ENCODE results near the gene SP7. TPM values are rescaled to one million over a fixed set of nuclear protein-coding genes. Genes with fewer than 3 reads are reported as not detected.

SP7 gene
- total and polyA plus RNA-seq, 2 experiments from 2014 or later: 0.17 TPM; not detected in 1

DNA sequence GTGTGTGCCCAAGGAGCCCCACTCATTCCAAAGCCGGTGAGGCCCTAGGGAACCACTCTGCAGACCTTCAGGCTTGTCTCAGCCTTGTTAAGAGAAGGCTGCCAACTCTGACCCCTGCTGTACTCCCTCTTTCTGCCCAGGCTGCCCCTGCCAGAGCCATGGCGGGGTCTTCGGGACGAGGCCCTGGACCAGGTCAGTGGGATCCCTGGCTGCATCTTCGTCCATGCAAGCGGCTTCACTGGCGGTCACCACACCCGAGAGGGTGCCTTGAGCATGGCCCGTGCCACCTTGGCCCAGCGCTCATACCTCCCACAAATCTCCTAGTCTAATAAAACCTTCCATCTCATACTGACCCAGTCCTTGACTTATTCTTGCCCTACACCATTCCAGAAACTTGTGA lies 29.3 kb downstream of the SP7 start:
- Histone ChIP-seq H3K27ac (ENCODE audit: low read depth) (no peak overlapping the region), H2AFZ (no peak overlapping the region), H3K4me3 (no peak overlapping the region), H3K79me2 (replicated peaks; ENCODE audit: insufficient read depth) (no peaks in the 10 kb centered on the region; the same call in 1 of the 2 replicates), H3F3A (replicated peaks; ENCODE audit: low read depth) (0 out of 2 replicates have a peak, but pooled peaks cover 3% of the 10 kb centered on the region), H3K36me3 (ENCODE audit: insufficient read depth) (peaks cover 15% of the 10 kb centered on the region), H3K4me1 (ENCODE audit: insufficient read depth) (no peaks in the 10 kb centered on the region), H3K4me2 (no peak overlapping the region), H3K27me3 (ENCODE audit: insufficient read depth) (no peaks in the 10 kb centered on the region), H4K20me1 (replicated peaks; ENCODE audit: insufficient read depth) (no peaks in the 10 kb centered on the region; the same call in none of the 2 replicates), H3K9me2 (ENCODE audit: insufficient read depth) (no peaks in the 10 kb centered on the region)
- no peaks in the 10 kb centered on the region for H3K4me1 Mint-ChIP-seq
- H3K9me3 Mint-ChIP-seq: no peaks in the 10 kb centered on the region; the same call in 2 of the 3 replicates
- H3K4me3 Mint-ChIP-seq: no peak overlapping the region
- H3K36me3 Mint-ChIP-seq (ENCODE audit: low read depth): peaks cover 57% of the 10 kb centered on the region
- DNase-seq (ENCODE audit: low spot score) (no peak), ATAC-seq (no peak)
- H3K27me3 Mint-ChIP-seq (ENCODE audit: insufficient read depth, low read depth, poor library complexity): peaks cover under 1% of the 10 kb centered on the region
- TF ChIP-seq, protein P1, sequence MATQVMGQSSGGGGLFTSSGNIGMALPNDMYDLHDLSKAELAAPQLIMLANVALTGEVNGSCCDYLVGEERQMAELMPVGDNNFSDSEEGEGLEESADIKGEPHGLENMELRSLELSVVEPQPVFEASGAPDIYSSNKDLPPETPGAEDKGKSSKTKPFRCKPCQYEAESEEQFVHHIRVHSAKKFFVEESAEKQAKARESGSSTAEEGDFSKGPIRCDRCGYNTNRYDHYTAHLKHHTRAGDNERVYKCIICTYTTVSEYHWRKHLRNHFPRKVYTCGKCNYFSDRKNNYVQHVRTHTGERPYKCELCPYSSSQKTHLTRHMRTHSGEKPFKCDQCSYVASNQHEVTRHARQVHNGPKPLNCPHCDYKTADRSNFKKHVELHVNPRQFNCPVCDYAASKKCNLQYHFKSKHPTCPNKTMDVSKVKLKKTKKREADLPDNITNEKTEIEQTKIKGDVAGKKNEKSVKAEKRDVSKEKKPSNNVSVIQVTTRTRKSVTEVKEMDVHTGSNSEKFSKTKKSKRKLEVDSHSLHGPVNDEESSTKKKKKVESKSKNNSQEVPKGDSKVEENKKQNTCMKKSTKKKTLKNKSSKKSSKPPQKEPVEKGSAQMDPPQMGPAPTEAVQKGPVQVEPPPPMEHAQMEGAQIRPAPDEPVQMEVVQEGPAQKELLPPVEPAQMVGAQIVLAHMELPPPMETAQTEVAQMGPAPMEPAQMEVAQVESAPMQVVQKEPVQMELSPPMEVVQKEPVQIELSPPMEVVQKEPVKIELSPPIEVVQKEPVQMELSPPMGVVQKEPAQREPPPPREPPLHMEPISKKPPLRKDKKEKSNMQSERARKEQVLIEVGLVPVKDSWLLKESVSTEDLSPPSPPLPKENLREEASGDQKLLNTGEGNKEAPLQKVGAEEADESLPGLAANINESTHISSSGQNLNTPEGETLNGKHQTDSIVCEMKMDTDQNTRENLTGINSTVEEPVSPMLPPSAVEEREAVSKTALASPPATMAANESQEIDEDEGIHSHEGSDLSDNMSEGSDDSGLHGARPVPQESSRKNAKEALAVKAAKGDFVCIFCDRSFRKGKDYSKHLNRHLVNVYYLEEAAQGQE (IDR thresholded peaks at IDR 0.05; ENCODE audit: unreplicated experiment): no peak
- TF ChIP-seq EZH2phosphoT487 (IDR thresholded peaks at IDR 0.05; ENCODE audit: unreplicated experiment) (no peak), NANOG (IDR thresholded peaks at IDR 0.05; ENCODE audit: borderline replicate concordance) (no peak), STAT1 (IDR thresholded peaks at IDR 0.05; ENCODE audit: unreplicated experiment) (no peak), POLR2AphosphoS5 (IDR thresholded peaks at IDR 0.05; ENCODE audit: low read depth) (no peak), CREB1 (CRISPR knock-in tag; IDR thresholded peaks at IDR 0.05; ENCODE audit: low read depth) (no peak), JUNB (IDR thresholded peaks at IDR 0.05; ENCODE audit: unreplicated experiment) (no peak), ZNF331 (CRISPR knock-in tag; IDR thresholded peaks at IDR 0.05; ENCODE audit: low read depth) (no peak), ZNF114 (CRISPR knock-in tag; IDR thresholded peaks at IDR 0.05) (no peak), EZH2 (IDR thresholded peaks at IDR 0.05; ENCODE audit: low read depth, unreplicated experiment) (no peak)
- TF ChIP-seq, protein P2, sequence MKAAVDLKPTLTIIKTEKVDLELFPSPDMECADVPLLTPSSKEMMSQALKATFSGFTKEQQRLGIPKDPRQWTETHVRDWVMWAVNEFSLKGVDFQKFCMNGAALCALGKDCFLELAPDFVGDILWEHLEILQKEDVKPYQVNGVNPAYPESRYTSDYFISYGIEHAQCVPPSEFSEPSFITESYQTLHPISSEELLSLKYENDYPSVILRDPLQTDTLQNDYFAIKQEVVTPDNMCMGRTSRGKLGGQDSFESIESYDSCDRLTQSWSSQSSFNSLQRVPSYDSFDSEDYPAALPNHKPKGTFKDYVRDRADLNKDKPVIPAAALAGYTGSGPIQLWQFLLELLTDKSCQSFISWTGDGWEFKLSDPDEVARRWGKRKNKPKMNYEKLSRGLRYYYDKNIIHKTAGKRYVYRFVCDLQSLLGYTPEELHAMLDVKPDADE (IDR thresholded peaks at IDR 0.05): no peak
- TF ChIP-seq, protein P3, sequence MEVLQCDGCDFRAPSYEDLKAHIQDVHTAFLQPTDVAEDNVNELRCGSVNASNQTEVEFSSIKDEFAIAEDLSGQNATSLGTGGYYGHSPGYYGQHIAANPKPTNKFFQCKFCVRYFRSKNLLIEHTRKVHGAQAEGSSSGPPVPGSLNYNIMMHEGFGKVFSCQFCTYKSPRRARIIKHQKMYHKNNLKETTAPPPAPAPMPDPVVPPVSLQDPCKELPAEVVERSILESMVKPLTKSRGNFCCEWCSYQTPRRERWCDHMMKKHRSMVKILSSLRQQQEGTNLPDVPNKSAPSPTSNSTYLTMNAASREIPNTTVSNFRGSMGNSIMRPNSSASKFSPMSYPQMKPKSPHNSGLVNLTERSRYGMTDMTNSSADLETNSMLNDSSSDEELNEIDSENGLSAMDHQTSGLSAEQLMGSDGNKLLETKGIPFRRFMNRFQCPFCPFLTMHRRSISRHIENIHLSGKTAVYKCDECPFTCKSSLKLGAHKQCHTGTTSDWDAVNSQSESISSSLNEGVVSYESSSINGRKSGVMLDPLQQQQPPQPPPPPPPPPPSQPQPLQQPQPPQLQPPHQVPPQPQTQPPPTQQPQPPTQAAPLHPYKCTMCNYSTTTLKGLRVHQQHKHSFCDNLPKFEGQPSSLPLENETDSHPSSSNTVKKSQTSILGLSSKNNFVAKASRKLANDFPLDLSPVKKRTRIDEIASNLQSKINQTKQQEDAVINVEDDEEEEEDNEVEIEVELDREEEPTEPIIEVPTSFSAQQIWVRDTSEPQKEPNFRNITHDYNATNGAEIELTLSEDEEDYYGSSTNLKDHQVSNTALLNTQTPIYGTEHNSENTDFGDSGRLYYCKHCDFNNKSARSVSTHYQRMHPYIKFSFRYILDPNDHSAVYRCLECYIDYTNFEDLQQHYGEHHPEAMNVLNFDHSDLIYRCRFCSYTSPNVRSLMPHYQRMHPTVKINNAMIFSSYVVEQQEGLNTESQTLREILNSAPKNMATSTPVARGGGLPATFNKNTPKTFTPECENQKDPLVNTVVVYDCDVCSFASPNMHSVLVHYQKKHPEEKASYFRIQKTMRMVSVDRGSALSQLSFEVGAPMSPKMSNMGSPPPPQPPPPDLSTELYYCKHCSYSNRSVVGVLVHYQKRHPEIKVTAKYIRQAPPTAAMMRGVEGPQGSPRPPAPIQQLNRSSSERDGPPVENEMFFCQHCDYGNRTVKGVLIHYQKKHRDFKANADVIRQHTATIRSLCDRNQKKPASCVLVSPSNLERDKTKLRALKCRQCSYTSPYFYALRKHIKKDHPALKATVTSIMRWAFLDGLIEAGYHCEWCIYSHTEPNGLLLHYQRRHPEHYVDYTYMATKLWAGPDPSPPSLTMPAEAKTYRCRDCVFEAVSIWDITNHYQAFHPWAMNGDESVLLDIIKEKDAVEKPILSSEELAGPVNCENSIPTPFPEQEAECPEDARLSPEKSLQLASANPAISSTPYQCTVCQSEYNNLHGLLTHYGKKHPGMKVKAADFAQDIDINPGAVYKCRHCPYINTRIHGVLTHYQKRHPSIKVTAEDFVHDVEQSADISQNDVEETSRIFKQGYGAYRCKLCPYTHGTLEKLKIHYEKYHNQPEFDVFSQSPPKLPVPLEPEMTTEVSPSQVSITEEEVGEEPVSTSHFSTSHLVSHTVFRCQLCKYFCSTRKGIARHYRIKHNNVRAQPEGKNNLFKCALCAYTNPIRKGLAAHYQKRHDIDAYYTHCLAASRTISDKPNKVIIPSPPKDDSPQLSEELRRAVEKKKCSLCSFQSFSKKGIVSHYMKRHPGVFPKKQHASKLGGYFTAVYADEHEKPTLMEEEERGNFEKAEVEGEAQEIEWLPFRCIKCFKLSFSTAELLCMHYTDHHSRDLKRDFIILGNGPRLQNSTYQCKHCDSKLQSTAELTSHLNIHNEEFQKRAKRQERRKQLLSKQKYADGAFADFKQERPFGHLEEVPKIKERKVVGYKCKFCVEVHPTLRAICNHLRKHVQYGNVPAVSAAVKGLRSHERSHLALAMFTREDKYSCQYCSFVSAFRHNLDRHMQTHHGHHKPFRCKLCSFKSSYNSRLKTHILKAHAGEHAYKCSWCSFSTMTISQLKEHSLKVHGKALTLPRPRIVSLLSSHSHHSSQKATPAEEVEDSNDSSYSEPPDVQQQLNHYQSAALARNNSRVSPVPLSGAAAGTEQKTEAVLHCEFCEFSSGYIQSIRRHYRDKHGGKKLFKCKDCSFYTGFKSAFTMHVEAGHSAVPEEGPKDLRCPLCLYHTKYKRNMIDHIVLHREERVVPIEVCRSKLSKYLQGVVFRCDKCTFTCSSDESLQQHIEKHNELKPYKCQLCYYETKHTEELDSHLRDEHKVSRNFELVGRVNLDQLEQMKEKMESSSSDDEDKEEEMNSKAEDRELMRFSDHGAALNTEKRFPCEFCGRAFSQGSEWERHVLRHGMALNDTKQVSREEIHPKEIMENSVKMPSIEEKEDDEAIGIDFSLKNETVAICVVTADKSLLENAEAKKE (CRISPR knock-in tag; IDR thresholded peaks at IDR 0.05): no peak
- TF ChIP-seq, protein P4, sequence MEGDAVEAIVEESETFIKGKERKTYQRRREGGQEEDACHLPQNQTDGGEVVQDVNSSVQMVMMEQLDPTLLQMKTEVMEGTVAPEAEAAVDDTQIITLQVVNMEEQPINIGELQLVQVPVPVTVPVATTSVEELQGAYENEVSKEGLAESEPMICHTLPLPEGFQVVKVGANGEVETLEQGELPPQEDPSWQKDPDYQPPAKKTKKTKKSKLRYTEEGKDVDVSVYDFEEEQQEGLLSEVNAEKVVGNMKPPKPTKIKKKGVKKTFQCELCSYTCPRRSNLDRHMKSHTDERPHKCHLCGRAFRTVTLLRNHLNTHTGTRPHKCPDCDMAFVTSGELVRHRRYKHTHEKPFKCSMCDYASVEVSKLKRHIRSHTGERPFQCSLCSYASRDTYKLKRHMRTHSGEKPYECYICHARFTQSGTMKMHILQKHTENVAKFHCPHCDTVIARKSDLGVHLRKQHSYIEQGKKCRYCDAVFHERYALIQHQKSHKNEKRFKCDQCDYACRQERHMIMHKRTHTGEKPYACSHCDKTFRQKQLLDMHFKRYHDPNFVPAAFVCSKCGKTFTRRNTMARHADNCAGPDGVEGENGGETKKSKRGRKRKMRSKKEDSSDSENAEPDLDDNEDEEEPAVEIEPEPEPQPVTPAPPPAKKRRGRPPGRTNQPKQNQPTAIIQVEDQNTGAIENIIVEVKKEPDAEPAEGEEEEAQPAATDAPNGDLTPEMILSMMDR (conservative IDR thresholded peaks at IDR 0.05; ENCODE audit: low read depth in 2 of 2): no peak
- no peak overlapping the region for H3K27ac Mint-ChIP-seq
